Kidney epithelial cell (primary cell): Measurements from ENCODE around the gene SLC43A3. TPM values are rescaled to one million over a fixed set of nuclear protein-coding genes. Genes with fewer than 3 reads are reported as not detected.

Experiments used
- DNase-seq: peaks from one replicate; pipeline ENCODE4 v3.0.0-alpha.2; 2010; ENCODE audit warnings: low read depth
- H3K27me3 ChIP-seq: 2 replicates; pipeline ENCODE4 v1.6.0; 2011; ENCODE audit warnings: low read length; ENCODE audit not compliant: control insufficient read depth, insufficient read depth
- H3K36me3 ChIP-seq: 2 replicates; pipeline ENCODE4 v1.5.1; 2011; ENCODE audit warnings: low read length; ENCODE audit not compliant: control insufficient read depth, insufficient read depth
- H3K4me3 ChIP-seq: 2 replicates; pipeline ENCODE4 v1.5.1; 2011; ENCODE audit warnings: low read depth, mild to moderate bottlenecking, control low read depth, low read length
- CTCF ChIP-seq: IDR thresholded peaks from 2 replicates; pipeline ENCODE4 v1.5.1; 2011; ENCODE audit warnings: mild to moderate bottlenecking, moderate library complexity, low read length, control low read depth, inconsistent platforms; ENCODE audit not compliant: insufficient read depth, poor library complexity, severe bottlenecking
- total RNA-seq: library from RNA; depleted of rRNA; stranded (reverse); fragments of >200 nt; gene quantifications from 2 replicates; pipeline ENCODE4 v1.2.3, GENCODE V29; 2015

SLC43A3 gene
- total RNA-seq, 1 donor from 2014 or later = 108 TPM

- peaks cover 30% of the 10 kb centered on the region for H3K27me3 ChIP-seq
- no peak for DNase-seq
- no peak overlapping the region for H3K4me3 ChIP-seq
- TF ChIP-seq CTCF = no peak
- H3K36me3 ChIP-seq = no peaks in the 10 kb centered on the region
These were observed 40.7 kb upstream of the SLC43A3 start for GRCh38 chr11:57467508-57468157.

GRCh38 chr11:57466680-57467079 lies 39.8 kb upstream of the SLC43A3 start:
- no peak overlapping the region for H3K4me3 ChIP-seq
- DNase-seq = no peak
- no peak for TF ChIP-seq CTCF
- no peaks in the 10 kb centered on the region for H3K36me3 ChIP-seq
- H3K27me3 ChIP-seq = peaks cover 40% of the 10 kb centered on the region

- DNase-seq = no peak
- peaks cover 58% of the 10 kb centered on the region for H3K27me3 ChIP-seq
- H3K4me3 ChIP-seq = no peak overlapping the region
- no peak for TF ChIP-seq CTCF
- no peaks in the 10 kb centered on the region for H3K36me3 ChIP-seq
These were observed 37.7 kb upstream of the SLC43A3 start for GRCh38 chr11:57464539-57465181.

- H3K4me3 ChIP-seq = no peak overlapping the region
- no peaks in the 10 kb centered on the region for H3K36me3 ChIP-seq
- peaks cover 66% of the 10 kb centered on the region for H3K27me3 ChIP-seq
- no peak for TF ChIP-seq CTCF
- DNase-seq = no peak
These were observed 37.0 kb upstream of the SLC43A3 start for GRCh38 chr11:57463671-57464538.

DNA sequence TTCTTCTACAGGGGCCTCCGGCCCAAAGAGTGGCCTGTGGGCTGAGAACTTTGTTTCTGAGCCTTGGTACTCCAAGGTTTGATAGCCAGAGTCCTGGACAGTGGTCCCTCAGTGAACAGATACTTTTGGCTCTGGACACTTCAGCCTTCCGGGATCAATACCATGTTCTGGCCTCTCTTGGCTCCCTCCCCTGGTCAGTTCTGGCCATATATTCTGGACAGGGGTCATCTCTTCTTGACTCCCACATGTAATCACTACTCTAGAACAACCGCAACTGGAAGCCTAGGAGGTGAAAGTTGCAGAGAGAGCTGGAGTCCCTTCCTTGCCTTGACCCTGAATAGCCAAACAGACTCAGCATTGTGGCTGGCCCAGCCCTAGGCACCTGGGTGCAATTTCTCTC lies 35.7 kb upstream of the SLC43A3 start:
- no peak for DNase-seq
- TF ChIP-seq CTCF = no peak
- Histone ChIP-seq H3K4me3 (no peak overlapping the region), H3K27me3 (peaks cover 74% of the 10 kb centered on the region), H3K36me3 (no peaks in the 10 kb centered on the region)
